HG02571 (cell line): ENCODE results near the gene RTL10.

Source experiments
- ATAC-seq: cut with Tn5 transposase; IDR thresholded peaks from one replicate; pipeline ENCODE4 v1.9.1; 2021; ENCODE audit warnings: mild to moderate bottlenecking, moderate library complexity; ENCODE audit not compliant: unreplicated experiment

RTL10 gene

GRCh38 chr22:19826619-19826950 lies 28.1 kb downstream of the RTL10 start:
- no peak for ATAC-seq

DNA sequence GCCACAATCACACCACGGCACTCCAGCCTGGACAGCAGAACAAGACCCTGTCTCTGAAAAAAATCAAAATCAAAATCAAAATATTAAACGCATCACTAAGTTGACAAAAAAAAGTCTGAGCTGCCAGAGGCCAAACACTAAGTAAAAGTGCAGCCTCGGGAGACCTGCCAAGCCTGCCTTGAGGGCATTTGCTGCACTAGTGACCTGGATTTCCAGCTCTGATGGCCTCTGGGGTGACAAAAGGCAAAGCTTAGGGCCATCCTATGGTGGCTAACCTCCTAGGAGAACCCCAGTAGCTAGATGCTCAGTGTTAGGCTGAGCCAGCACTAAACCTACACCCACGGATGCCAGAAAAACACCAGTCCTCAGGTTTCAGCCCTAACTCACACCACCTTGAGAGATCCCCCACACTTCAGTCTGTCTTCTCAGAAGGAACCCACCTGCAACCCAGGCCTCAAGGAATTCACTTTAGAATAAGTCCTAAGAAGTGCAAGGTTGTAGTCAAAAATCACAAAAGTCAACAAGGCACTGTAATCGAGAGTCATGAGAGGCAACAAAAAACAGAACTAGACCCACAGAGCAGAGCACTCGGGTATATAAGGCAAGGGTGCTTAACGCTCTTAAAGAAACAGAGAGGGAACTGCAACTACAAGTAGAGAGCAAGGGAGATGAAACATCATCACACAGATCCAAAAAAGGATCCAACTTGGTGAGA lies 28.6 kb downstream of the RTL10 start:
- no peak for ATAC-seq

DNA sequence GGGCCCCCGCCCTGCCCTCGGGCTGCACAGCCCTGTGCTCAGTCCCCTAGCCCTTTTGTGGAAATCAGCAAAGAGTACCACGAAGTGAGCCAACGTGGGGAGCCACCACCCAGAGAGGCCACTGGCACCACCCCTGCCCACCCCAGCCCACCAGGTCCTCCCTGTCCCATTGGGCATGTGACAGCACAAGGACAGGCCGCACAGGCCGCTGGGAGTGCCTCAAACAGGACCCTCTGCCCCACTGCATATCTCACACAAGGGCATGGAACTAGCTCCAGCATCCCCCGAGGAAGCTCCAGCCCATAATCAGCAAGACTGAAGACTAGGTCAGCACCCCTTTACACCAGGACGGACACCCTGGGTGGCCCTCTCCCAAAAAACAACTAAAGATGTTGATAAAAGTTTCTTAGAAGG lies 29.7 kb downstream of the RTL10 start:
- ATAC-seq, result no peak

DNA sequence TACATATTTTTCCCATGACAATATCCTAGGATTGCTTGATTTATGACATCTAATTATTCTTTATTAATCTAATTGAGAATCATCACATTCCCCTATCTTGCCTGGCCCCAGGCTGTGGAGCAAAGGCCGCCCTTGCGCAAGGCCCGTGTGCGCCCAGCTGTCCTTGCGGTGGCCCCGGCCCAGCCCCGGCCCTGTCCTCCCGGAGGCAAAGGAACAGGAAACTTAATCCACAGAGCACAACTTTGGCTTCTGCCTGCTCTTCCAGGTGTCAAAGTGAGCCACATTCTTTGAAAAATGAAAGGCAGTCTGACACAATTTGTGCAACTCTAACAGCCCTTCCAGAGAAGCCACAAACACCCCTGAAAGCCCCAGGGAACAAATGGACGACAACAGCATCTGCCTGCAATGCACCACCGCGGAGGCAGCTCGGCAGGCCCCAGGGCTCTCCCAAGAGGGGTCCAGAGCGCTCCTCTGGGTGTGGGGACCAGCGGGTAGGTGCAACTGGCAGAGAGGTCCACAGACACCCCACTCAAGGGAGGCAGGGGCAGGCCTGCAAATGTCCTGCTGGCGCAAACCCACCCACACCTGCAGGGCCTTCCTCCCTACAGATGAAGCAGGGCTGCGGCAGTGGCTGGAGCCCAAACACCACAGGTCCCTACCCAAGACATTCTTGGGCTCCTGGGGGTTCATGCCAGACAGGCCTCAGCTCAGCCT lies 30.3 kb downstream of the RTL10 start:
- ATAC-seq, result no peak

DNA sequence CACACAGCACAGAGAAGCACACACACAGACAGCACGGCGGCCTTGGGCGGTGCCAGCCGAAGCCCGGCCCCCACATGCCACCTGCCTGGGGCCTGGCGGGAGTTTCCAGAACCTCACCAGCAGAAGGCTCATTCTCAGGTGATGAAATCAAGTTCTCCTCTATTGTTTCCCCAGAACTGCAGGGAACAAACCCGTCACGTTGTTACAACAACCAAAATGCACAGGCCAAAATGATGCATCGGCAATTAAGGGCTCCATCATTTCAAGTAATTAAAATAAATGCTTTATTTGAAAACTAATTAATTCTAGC lies 30.8 kb downstream of the RTL10 start:
- ATAC-seq, result no peak

DNA sequence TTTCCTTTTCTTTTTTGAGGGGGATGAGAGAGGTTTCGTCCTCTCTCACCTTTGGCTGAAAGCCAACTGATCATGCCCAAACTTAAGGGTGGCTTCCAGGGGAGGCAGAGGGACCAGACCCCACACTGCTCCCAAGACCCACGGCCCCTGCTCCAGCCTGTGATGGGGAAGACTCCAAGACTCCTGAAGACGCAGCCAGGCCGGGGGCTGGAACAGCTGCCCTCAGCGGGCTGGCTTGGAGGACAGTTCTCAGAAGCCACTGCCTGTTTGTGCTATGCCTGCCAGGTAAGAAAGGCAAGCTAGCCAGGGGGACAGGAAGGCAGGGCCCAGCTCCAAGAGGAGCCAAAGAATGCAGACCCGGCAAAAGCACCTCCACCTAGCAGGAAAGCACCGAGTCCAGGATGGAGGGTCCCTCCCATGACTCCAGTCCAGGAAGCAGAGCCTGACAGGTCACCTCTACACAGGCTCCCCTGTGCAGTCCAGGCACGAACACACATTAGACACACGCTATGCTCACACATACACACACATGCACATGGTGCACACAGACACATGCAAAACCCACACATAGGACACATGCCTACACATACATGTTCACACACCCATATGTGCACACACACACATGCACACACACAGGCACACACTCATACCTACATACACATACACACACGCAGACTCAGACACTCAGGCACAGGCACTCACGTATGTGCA lies 31.3 kb downstream of the RTL10 start:
- no peak for ATAC-seq

GRCh38 chr22:19822301-19823117 lies 32.2 kb downstream of the RTL10 start:
- no peak for ATAC-seq

DNA sequence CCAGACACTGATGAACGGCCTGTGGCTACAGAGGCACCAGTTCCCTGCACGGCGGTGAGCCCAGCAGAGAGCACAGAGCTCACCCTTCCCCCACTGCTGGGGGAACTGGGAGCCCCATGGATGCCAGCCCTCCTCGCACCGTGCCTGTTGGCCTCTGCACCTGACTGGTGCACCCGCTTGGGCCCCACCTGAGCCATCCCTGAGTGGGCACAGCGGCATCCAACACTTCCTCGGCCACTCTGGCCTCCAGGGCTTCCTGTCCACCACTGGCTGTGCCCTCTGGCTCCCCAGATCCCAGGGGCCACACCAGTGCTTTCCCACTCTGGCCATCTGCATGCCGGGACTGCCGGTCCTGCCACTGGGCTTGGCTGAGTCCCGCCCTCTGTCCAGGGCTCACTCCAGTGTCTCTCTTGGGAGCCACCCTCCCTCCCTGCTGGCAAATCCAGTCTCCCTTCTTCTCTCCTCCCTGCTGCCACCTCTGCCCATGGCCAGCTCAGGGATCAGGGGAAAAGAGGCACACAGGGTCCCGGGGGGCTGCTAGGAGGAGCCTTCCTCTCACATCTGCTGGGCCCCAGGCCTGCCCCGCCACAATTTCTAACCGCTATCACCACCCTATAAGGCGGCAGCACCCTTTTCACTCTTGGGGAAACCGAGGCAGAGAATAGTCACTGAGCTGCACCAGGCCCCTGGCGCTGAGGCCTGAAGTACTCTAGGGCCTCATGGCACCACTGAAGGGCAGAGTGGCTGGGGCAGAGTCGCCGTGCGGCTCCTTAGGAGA lies 33.0 kb downstream of the RTL10 start:
- ATAC-seq, result no peak

GRCh38 chr22:19820880-19821522 lies 33.7 kb downstream of the RTL10 start:
- ATAC-seq, result no peak

DNA sequence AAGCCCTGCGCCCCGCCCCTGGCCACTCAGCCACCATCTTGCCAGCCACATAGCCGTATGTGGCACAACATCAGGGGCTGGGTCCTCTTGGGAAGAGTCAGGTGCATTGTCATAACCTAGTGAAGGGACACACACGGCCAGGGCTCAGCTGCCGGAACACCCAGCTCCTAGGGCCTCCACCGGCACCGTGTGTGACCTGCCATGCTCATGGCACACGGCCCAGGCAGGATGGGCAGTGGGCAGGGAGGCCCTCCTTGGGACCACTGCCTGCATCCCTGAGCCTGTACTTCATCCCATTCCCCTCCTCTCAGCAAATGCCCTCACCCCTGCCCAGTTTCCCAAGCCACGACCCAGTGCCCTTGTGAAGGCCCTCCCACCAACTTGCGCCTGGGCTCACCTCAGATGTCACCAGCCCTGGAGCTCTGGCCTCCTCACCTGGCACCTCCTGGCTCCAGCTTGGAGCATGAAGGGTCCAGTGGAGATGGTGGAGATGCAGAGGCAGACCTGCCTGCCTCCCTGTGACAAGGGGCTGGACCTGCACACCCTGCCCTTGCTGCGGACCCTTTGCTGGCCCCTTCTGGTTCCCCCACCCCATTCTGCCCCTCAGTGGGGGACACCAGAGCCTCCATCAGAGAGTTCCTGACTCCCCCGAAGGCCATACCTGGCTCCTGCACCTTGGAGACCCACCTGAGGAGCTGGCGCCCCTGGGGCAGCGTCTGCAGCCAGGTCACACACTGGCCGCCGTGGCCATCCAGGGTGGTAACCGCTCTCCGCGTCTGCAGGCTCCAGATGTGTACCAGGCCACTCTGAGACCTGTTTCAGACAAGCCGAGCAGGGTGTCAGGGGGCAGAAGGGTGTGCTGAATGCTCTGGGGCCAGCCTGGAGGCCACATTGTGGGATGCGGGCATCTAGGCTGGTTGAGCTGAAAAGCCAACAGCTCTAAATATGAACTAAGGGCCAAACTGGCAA lies 34.5 kb downstream of the RTL10 start:
- ATAC-seq, result no peak

DNA sequence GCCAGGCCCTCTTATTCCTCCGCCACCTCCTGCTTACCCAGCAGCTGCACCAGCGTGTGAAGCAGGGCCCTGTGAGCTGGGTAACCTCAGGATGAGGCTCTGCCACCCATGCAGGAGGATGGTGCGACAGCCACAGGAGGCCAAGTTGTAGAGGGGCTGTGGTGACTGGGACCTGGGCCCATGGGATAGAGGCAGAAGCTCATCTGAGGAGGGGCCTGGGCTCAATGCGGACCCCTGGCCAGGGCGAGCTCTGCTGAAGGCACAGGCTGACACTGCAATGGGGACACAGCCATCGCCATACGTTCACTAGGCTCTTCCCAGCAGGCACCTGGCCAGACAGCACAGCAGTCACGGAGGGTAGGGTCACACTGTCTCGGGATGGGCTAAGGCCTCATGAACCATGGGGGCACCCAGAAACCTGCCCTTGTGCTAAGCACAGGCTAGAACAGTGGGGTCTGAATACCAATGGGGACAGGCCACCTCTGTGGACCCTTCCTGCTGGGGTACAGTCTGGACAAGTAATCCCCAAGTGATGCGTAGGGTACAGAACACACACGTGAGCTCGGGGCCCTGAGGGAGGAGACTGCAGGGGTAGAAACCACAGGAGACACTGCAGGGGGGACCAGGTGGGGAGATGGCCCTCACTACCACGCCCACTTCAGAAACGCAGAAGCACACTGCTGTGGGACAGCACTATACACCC lies 35.3 kb downstream of the RTL10 start:
- no peak for ATAC-seq

GRCh38 chr22:19818324-19819207 lies 36.1 kb downstream of the RTL10 start:
- no peak for ATAC-seq

- ATAC-seq, result no peak
These were observed 38.1 kb downstream of the RTL10 start for GRCh38 chr22:19816372-19817119.

GRCh38 chr22:19815823-19816290 lies 38.8 kb downstream of the RTL10 start:
- ATAC-seq, result no peak

GRCh38 chr22:19815093-19815822 lies 39.4 kb downstream of the RTL10 start:
- ATAC-seq, result no peak

DNA sequence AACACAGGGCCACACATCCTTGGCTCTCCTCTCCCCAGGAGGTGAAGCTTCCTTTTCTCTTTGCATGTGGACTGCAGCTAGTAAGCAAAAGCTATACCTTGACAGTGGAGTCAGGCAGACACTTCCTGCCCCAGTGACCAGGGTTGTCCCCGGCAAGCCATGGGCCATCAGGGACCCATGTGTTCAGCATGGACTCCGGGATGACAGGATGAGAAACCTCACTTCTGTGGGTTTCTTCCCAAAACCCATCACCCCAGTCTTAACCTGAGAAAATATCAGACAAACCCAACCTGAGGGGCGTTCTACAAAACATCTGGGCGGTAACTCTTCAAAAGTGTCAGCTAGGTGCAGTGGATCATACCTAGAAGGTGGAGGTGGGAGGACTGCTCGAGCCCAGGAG lies 40.2 kb downstream of the RTL10 start:
- no peak for ATAC-seq
